Stimulated activated CD4-positive, alpha-beta T cell treated with anti-CD3 and anti-CD28 coated beads, Interleukin-2, amount 100 ng/mL, for 48 hours (primary cell): Measurements from ENCODE around the gene PLCB4.

Experiments used
- DNase-seq, 2 donors: peaks; one replicate each; pipeline ENCODE4 v3.0.0-alpha.2; 2020

The PLCB4 gene

DNA sequence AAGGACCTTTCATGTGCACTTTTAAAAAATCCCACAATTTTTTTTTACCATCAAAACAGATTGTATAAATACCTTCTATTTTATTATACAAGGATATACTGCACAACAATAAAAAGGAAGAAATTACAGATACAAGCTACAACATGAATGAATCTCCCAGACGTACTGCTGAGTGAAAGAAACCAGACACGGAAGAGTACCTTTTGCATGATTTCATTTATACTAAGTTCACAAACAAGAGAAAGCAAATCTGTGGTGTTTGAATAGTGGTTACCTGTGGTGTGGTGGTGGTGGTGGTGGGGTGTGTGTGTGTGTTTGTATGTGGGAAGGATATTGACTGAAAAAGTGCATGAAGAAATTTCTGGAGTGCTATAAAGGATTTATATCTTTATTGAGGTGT, 6.8 kb upstream of the PLCB4 start:
- DNase-seq, result no peak

DNA sequence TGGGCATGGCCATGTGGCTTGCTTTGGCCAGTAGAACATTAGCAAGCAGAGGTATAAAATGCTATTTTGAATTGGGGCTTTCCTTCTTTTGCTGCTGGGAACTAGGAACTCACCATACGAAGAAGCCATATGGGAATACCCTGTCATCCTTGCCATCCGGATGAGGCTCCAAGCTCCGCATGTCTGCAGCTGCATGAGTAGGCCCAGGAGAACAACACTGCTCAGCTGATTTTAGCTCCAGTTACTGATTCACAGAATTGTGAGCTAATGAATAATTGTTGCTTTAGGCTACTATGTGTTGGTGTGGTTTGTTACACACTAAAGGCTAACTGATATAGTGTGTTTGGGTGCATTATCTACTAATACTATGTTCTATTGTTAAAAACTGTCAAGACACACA, 2.7 kb upstream of the PLCB4 start:
- DNase-seq, result no peak

DNA sequence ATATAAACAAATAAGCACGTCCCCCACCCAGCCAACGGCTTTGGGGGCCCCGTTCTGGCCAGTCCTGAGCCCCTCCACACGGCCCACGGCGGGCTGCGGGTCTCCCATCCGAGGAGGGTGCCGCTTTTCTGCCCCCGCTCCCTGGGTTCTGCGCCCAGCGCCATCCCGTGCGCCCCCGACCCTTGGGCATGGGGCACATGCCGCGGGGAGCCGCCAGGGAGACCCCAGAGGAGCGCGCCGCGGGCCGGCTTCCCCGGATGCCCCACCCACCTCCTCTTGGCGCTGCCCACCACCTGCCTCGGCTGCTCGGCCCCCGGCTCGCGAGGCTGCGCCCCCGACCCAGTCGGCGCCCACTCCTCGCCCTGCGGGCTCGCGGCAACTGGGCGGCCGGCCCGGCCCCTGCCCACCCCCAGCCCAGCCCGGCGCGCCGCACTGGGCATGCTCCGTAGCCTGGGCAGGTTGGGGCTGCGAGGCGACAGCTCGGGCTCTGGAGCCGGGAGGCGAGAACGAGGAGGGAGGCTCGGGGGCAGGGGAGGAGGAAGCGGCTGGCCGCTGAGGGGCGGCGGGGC, 570 bp upstream of the PLCB4 start:
- no peak for DNase-seq

DNA sequence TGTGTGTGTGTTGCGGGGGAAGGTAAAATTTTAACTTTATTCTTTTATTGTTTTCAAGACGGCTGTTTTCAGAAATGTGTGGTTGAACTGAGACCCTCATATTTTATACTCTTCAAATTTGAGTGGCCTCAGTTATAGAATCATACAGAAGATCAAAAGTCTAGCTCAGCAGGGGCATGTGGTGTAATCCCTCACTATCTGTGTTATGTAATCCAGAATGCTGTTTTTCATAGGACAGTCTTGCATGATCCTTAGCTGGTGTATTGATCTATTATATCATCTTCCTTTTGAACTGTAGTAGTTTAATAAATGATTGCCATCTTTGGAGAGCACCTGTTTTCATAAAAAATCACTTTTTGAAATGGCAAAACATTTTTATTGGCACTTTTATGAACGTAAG, 1.4 kb downstream of the PLCB4 start:
- no peak for DNase-seq

DNA sequence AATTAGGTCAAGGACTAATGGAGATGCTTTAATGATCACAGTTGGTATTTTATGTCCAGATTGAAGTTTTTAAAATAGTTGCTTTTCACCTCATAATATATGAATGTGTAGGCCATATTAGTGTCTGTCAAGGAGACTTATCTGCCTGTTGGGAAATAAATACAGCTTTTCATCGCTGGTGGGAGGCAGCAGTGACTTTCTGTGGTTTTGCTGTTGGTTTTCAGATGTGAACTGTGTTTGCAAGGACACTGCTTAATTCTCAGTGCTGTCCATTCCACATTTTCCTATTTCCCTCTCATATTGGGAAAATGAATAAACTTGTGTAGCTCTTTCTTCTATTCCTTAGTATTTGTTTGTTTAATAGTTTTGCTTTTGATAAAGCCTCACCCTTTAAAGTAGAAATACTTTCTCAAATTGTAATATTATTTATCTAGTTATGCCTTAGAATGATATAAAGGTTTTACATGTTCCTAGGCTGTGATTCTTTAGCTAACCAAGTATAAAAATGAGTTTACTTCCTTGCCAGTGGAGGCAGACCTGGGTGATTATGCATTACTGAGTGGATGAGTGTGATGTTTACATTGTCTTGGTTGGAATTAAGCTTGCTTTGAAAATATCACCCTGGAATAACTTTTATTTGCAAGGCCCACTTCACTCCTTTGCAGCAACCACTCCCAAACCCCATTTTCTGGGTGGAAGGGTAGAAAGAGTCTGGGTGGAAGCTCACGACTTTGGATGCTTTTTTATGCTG, 3.3 kb downstream of the PLCB4 start:
- no peak for DNase-seq

DNA sequence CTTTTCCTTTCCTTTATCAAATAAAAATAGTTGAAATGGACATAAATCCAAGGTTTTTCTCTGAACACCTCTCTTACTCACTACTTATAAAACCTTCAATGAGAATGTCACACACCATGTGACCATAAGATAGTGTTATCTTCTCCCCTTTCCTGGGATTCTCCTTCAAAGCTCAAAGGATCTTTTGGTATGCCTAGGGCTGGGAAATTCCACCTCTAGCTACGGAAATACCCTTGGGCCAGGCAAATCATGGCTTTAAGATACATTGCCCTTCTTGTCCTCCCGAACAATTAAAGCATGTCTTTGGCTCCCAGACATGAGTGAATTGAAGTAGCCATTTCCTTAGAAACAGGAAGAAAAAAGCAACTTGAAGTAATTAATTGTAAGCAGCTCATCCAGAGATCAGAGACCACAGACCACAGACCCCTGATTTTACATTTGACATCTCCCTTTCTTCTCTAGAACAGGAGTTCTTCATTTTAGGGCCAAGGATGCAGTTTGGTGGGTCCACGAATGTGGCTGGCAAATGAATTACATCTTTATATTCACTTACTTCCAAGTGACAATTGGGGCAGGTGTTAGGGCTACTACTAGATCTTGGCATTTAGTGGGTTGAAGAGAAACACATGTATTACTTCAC, 4.1 kb downstream of the PLCB4 start:
- no peak for DNase-seq

DNA sequence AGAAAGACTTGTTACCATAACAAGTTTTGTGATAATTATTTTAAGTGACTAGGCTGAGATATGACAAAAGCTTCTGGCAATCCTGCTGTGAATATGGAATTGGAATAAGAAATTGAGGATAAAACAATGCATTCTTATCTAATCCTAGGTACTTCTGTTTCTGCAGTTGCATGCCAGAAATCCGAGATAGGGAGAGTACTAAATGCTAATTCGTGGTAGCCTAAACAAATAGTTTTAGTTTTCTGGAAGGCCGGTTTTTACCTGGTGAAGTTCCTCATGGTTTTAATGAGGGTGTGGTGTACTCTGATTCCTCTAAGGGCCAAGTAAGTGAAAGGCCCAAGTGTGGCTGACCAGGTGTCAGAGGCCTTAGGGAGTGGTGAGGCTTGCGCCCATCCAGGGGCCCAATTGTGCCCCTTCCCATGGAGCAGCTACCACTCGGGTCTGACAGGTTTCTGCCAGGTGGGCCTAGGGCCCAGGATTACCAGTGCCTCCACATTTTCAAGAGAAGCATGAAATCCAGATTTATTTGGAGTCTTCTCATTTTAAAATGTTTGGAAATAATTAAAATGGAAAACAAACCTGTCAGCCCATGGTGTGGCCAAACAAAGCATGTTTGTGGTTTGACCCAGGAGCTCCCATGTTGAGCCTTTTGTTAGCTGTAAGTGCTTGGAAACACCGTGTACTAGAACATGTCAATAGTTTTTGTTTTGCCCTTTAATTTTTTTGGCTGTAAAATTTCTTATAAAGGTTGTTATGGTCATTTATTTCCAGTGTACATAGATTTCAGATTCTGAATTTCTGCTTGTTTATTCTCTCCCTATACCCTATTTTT, 6.6 kb downstream of the PLCB4 start:
- no peak for DNase-seq

DNA sequence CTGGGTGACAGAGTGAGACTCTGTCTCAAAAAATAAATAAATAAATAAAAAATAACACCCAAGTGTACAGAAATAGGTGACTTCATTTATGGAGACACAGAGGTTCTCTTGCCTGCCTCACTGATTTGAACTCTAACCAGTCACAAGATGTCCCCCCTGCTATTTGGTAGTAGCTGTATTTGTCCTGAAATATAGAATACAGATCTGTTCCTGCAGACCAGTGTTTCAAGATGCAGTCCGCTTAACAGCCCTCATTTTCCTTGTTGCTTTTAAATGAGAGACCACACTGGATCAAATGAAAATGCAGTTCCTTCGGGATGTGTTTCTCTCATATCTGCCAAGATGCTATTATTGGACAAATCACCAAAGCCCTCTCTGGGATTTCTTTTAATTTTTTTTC, 7.6 kb downstream of the PLCB4 start:
- no peak for DNase-seq

DNA sequence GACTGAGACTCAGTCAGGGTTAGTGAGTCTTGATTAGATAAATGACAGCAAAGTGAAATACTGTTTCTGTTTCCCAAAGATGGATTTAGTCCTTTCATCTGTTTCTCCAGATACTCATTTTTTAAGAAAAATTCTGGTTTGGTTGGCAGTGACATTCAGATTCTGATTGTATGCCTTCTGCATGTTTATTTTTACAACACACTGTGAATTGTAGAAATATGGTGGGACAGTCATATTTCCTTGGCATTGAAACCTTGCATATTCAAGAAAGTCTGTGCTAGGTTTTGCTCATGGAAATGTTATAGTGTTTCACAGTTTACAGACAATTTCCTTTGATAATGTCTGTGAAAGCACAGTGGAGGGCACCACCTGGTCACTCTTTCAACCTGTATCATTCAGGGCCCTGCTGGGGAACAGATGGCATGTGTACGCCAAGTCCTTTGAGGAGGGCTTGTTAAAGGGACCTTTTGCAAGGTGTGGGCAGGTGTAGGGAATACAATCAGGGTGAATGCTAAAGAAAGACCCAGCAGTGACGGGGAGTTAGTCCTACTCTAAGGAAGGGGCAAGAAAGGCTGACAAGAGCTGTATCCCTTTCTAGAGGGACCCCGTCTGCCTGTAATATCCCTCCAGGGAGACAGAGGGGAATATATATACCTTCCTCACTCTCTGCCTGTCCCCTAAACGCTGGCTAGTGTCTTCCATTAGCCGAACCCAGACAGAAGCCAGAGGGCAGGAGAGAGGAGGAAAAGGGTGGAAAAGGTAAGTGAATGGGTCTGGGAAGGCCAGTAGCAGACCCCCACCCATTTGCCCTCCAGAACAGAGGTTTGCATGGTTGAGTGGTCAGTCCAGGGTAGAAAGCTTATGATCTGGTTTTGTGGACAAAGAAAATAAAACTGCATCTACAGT, 10.2 kb downstream of the PLCB4 start:
- DNase-seq, result no peak

DNA sequence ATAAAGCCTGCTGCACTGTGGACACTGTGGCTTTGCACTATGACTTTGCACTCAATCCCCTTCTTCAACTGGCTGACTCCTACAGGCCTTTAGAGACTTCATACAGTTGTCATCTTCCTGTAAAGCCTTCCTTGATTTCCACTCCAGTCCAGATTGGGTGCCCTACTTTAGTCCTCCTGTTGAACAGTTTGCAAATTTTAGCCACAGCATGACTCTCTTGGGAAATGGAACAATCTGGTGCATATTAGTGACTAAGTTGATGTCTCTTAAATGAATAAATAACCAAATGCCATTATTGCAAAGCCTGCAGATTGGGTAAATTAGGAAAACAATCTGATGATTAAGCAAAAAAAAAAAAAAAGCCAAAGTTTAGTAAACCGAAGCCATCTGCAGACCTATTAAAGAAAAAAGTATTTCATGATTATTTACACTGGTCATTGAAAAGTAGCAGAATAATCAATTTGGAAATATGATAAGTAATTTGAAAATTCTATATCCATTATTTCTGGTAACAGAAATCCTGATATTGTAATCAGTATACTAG, 12.6 kb downstream of the PLCB4 start:
- DNase-seq, result no peak

DNA sequence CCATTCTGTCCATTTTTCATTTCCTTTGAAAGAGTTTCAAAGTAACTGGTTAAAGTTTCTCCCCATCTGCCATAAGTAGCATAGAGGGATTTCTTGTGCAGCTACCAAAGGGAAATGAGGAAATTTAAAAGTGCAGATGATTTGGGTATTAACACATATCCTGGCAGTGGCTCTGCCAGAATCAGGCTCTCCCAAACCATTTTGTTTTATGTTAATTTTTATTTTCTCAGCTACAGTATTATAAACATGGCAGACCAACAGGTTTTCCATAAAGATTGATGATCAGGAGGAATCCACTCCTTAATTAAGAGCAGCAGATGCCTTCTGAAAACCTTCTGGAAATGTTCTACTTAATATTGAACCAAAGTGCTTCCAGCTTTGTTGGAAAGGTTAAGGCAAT, 13.9 kb downstream of the PLCB4 start:
- no peak for DNase-seq

DNA sequence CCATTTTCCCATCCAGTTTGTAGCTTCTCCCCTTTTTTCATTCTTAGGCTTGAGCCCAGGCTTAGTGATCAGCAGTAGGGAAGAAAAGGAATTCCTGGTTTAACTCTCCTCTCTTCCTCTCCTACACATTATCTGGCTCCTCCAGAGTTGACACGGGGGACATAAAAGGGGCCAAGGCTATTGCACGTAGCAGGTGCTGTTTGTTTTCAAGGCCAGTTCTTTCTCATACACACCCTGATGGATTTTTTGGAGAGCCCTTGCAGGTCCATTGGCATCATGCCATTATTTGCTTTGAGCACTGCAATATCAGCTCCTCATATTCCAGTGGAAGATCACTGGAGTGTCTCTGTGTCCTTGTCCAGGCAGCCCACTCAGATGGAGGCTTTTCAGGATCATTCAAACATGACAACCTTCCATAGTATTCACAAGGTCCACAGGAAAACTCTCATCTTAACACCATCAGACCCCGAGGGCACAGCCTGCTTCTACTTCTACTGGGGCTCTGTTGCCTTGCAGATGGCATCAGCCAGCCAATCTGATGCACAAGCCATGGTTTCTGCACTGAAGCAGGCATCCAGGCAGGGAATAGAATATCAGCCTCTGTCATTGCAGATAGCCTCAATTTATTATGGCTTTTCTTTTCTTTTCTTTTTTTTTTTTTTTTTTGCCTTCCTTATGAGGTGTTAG, 18.8 kb downstream of the PLCB4 start:
- no peak for DNase-seq

DNA sequence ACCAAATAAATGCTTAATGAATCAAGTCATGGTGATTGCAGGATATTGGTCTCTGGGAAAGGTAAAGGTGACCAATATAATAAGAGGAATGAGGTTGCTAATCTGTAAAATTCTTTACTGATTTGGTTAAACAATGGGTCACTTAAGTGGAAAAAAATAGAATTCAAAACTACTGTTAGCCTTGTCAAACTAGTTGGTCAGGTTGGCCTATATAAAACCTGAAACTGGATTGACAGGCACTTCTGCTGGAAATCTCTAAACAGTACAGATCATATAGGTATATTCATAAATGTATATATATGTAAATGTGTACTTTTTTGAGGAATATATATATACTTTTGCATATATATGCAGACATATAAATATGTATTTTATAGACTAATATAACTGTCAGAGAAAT, 19.7 kb downstream of the PLCB4 start:
- DNase-seq, result no peak

DNA sequence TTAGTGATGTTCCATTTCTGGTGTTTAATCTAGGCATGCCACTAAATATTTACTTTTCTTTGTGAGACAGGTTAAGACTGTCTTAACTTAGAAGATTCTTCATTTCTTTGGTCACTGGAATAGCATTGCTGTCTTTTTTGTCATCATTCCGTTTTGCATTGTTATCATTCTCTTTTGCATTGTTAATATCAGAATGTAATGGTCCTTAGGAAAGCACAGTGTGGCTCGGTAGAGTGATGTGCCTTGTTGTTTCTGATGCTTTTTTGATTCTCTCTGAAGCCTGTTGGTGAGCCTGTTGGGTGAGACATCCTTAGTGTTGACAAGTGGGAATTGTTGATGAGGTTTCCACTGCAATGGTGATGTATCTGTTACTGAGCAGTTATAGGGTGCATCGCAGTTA, 23.2 kb downstream of the PLCB4 start:
- no peak for DNase-seq

DNA sequence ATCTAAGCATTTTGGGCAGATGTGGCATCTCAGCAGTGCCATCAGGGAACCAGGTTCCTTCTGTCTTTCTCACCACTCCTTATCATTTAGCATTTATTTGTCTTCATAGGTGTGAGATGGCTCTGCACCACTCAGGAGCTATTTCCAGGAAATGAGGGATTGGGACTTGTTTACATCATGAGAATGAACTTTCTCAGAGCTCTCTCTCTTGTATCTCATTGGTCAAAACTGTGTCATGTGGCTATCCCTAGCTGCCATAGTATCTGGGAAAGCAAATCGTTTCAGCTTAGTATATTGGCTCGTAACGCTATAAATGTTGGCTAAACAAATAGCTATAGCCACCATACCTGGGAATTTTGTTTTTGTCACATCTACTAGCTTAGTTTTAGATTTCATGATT, 23.8 kb downstream of the PLCB4 start:
- DNase-seq, result no peak

DNA sequence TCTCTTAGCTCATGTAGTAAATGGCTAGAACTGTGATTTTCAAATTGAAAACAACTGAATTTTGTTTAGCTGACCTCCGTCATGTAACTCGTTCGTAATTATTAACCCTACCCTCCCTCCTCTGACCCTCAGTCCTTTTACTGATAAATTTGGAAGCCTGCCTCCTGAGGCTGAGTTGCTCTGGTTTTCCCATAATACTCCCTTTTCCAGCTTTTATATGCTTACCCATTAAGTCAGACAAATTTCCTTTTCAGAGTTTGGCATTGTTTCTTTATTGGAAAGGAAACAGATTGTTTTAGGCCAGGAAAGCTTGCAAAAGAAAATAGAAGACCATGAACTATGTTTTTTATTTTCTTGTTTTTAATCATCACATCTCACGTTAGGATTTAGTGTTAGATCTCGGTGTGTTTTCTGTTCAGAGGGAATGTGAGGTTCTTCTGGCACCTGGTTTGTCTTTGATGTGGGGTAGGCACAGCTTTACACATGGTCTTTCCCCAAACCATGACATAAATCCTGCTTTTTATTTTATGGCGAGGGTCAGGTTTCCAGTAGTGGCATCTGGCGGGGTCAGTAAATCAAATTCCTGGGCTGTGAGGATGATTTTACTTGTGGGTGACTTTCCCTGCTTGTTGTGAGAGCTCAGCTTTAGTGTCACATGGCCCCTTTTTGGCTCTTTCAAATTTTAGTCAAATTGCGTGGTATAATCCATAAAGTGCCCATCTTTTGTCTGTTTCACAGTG, 24.5 kb downstream of the PLCB4 start:
- DNase-seq, result no peak

DNA sequence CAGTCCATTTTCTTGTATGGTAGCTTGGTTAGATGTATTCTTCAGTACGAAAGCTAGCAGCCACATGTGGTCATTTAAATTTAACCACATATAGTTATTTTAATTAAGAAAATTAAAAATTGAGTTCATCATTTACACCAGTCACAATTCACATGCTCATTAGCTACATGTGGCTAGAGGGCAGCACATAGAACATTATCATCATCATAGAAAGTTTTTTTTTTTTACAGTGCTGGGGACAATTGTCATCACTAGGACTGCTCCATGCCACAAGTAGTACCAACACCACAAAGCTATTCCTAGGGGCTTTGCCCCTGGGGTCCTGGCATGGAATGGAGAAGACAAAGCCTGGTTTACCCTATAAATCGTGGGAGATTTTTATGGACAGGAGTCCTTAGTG, 30.5 kb downstream of the PLCB4 start:
- DNase-seq, result no peak

DNA sequence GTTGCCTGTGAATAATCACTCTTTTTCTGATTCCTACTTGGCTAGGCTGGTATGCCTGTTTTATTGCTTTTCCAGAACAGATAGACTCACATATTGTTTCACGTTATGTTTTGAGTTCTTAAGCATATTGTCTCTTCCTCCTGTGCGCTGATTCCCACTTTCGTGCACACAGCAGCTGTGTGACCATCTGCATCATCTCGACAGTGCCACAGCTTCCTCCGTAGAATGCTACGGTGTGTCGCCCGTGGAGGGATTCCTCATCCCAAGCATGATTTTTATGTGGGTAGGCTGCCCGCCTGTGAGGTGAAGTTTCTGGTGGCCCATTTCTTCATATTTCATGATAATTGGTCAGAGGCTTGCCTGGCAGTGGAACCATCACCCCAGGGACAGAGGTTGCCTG, 31.8 kb downstream of the PLCB4 start:
- no peak for DNase-seq

DNA sequence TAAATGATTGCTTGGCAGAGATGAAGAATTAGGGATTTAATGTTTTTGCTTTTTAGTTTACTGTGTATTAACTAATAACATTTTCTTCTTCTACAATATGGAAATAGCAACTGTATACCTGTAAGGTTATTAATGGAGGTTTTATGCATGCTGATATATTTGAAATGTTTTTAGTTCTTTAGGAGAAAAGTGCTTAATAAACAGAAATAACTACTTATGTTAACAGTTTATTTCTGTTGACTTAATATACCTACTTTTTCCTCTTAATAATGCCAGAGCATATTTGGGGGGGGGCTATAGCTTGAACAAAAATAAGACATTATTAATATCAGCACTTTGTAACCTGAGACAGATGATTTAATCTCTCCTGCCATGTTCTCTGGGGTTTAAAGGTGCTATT, 33.6 kb downstream of the PLCB4 start:
- DNase-seq, result no peak

DNA sequence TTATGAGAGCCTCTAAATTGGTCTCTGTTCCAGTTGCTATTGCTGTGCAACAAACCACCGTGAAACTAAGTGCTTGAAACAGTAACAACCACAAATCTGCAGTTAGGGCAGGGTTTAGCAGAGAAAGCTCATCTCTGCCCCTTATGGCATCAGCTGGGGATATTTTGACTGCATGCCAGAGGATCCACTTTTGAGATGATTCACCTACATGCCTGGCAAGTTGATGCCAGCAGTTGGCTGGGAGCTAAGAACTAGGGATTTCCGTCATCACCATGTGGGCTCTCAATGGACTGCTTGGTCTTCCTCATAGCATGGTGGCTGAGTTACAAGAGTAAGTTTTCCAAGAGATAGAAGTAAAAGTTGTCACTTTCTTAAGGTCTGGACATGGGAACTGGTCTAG, 35.1 kb downstream of the PLCB4 start:
- no peak for DNase-seq

DNA sequence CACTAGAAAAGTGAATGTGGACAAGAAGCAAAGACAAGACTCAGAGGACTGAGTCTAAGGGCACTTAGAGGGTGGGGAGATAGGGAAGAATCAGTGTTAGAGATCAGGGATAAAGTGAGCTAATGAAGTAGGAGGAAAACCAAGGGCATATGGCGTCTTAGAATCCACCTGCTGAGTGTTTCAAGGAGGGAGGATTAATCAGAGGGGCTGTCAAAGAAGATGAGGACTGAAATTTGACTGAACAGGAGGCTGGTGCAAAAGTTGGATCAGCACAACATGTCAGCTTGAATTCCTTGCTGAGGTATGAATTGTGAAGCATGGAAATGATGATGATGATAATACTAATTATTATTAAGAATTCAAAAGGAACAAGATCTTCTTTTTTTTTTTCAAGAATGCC, 39.4 kb downstream of the PLCB4 start:
- DNase-seq, result no peak
